ENCODE data around the gene AGBL1. TPM values are rescaled to one million over a fixed set of nuclear protein-coding genes. Genes with fewer than 3 reads are reported as not detected.

AGBL1 gene
- total RNA-seq, 1 experiment from 2014 or later, result not detected

DNA sequence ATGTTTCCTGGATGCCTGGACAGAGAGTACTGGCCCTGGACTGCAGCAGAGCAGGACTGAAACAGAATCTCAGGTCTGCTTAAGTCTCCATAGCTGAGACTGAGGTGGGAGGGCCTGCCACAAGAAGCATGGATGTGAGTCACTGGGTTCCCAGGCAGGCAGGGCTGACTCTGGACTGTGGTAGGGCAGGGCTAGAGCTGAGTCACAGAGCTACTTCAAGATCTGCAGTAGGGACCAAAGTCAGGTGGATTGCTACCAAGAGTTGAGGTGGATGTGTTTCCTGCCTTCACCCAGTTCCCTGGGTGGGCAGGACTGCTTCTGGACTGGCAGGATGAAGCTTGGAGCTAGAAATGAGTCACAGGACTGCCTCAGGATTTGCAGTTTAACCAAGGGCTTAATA lies 282.9 kb downstream of the AGBL1 start:
- H3K4me1 Mint-ChIP-seq (ENCODE audit: low read depth, unreplicated experiment), result no peaks in the 10 kb centered on the region
- no peaks in the 10 kb centered on the region for H3K4me1 ChIP-seq
- no peaks in the 10 kb centered on the region for H3K27me3 Mint-ChIP-seq (ENCODE audit: insufficient read depth, unreplicated experiment)
- ChIA-PET POLR2A (no interaction called here), CTCF (no interaction called here)
- no peak overlapping the region for H3K4me3 Mint-ChIP-seq (ENCODE audit: unreplicated experiment)
- DNase-seq, result no peak
- intact Hi-C loops (cut with micrococcal nuclease; ENCODE audit: unreplicated experiment), result no loop called here
- no peaks in the 10 kb centered on the region for H3K36me3 Mint-ChIP-seq (ENCODE audit: insufficient read depth, unreplicated experiment)
- peaks cover 12% of the 10 kb centered on the region for H3K9me3 Mint-ChIP-seq (ENCODE audit: unreplicated experiment)
- H3K27me3 ChIP-seq (replicated peaks; ENCODE audit: control insufficient read depth, insufficient read depth, low read length), result no peaks in the 10 kb centered on the region
- TF ChIP-seq, protein P1, sequence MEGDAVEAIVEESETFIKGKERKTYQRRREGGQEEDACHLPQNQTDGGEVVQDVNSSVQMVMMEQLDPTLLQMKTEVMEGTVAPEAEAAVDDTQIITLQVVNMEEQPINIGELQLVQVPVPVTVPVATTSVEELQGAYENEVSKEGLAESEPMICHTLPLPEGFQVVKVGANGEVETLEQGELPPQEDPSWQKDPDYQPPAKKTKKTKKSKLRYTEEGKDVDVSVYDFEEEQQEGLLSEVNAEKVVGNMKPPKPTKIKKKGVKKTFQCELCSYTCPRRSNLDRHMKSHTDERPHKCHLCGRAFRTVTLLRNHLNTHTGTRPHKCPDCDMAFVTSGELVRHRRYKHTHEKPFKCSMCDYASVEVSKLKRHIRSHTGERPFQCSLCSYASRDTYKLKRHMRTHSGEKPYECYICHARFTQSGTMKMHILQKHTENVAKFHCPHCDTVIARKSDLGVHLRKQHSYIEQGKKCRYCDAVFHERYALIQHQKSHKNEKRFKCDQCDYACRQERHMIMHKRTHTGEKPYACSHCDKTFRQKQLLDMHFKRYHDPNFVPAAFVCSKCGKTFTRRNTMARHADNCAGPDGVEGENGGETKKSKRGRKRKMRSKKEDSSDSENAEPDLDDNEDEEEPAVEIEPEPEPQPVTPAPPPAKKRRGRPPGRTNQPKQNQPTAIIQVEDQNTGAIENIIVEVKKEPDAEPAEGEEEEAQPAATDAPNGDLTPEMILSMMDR (IDR thresholded peaks at IDR 0.05; ENCODE audit: insufficient read depth in 1 of 2, low read depth in 1 of 2, low read length in 1 of 2, severe bottlenecking in 1 of 2, unreplicated experiment in 1 of 2), result no peak
- no peak overlapping the region for H3K4me3 ChIP-seq (ENCODE audit: low read depth, low read length)
- H3K9me3 ChIP-seq, result no peaks in the 10 kb centered on the region
- BruUV-seq (replicated peaks), result no TSS peak
- H3K36me3 ChIP-seq (ENCODE audit: control insufficient read depth, insufficient read depth, low read length), result no peaks in the 10 kb centered on the region
- H3K27ac Mint-ChIP-seq (ENCODE audit: unreplicated experiment), result no peak overlapping the region

GRCh38 chr15:86373147-86373546 lies 293.5 kb downstream of the AGBL1 start:
- ChIA-PET CTCF (no interaction called here), POLR2A (no interaction called here)
- Mint-ChIP-seq H3K27me3 (ENCODE audit: insufficient read depth, unreplicated experiment) (peaks cover 25% of the 10 kb centered on the region), H3K27ac (ENCODE audit: unreplicated experiment) (no peak overlapping the region), H3K36me3 (ENCODE audit: insufficient read depth, unreplicated experiment) (no peaks in the 10 kb centered on the region), H3K9me3 (ENCODE audit: unreplicated experiment) (no peaks in the 10 kb centered on the region), H3K4me1 (ENCODE audit: low read depth, unreplicated experiment) (no peaks in the 10 kb centered on the region), H3K4me3 (ENCODE audit: unreplicated experiment) (no peak overlapping the region)
- H3K36me3 ChIP-seq (ENCODE audit: control insufficient read depth, insufficient read depth, low read length), result no peaks in the 10 kb centered on the region
- no peak for DNase-seq
- no peaks in the 10 kb centered on the region for H3K27me3 ChIP-seq (replicated peaks; ENCODE audit: control insufficient read depth, insufficient read depth, low read length)
- intact Hi-C loops (cut with micrococcal nuclease; ENCODE audit: unreplicated experiment), result no loop called here
- TF ChIP-seq, protein P1 (IDR thresholded peaks at IDR 0.05; ENCODE audit: insufficient read depth in 1 of 2, low read depth in 1 of 2, low read length in 1 of 2, severe bottlenecking in 1 of 2, unreplicated experiment in 1 of 2), result no peak
- no peaks in the 10 kb centered on the region for H3K4me1 ChIP-seq
- no peak overlapping the region for H3K4me3 ChIP-seq (ENCODE audit: low read depth, low read length)
- no peaks in the 10 kb centered on the region for H3K9me3 ChIP-seq
- no TSS peak for BruUV-seq (replicated peaks)

GRCh38 chr15:86375733-86376280 lies 296.1 kb downstream of the AGBL1 start:
- no peaks in the 10 kb centered on the region for H3K9me3 ChIP-seq
- BruUV-seq (replicated peaks), result no TSS peak

More at GRCh38 chr15:86375733-86376280, 296.1 kb downstream of the AGBL1 start:
- no peaks in the 10 kb centered on the region for H3K4me1 ChIP-seq
- H3K27me3 ChIP-seq (replicated peaks; ENCODE audit: control insufficient read depth, insufficient read depth, low read length), result no peaks in the 10 kb centered on the region
- no peaks in the 10 kb centered on the region for H3K9me3 Mint-ChIP-seq (ENCODE audit: unreplicated experiment)
- no peak overlapping the region for H3K4me3 ChIP-seq (ENCODE audit: low read depth, low read length)
- no peaks in the 10 kb centered on the region for H3K36me3 ChIP-seq (ENCODE audit: control insufficient read depth, insufficient read depth, low read length)
- H3K4me3 Mint-ChIP-seq (ENCODE audit: unreplicated experiment), result no peak overlapping the region
- TF ChIP-seq, protein P1 (IDR thresholded peaks at IDR 0.05; ENCODE audit: insufficient read depth in 1 of 2, low read depth in 1 of 2, low read length in 1 of 2, severe bottlenecking in 1 of 2, unreplicated experiment in 1 of 2), result no peak
- ChIA-PET CTCF (no interaction called here), POLR2A (no interaction called here)
- H3K27ac Mint-ChIP-seq (ENCODE audit: unreplicated experiment), result no peak overlapping the region
- intact Hi-C loops (cut with micrococcal nuclease; ENCODE audit: unreplicated experiment), result no loop called here
- H3K36me3 Mint-ChIP-seq (ENCODE audit: insufficient read depth, unreplicated experiment), result no peaks in the 10 kb centered on the region
- no peak for DNase-seq
- H3K4me1 Mint-ChIP-seq (ENCODE audit: low read depth, unreplicated experiment), result no peaks in the 10 kb centered on the region
- peaks cover 21% of the 10 kb centered on the region for H3K27me3 Mint-ChIP-seq (ENCODE audit: insufficient read depth, unreplicated experiment)
